Activated CD4-positive, alpha-beta T cell treated with anti-CD3 and anti-CD28 coated beads for 36 hours (primary cell): ENCODE data around the gene VMAC. TPM values are rescaled to one million over a fixed set of nuclear protein-coding genes. Genes with fewer than 3 reads are reported as not detected.

Experiments used
- ATAC-seq: fragments of 200-7000 bp; cut with Tn5 transposase; one replicate; pipeline ENCODE4 v1.10.0; 2021; ENCODE audit warnings: mild to moderate bottlenecking, moderate library complexity
- CTCF ChIA-PET: fragments of 350-600 bp; sonication (Branson Sonifier 250); formaldehyde crosslinking; loops from one replicate; lab custom pipeline; 2021; ENCODE audit warnings: antibody characterized with exemption; lab: Charles Lee
- POLR2A ChIA-PET: fragments of 350-600 bp; sonication (Branson Sonifier 250); formaldehyde crosslinking; loops from one replicate; lab custom pipeline; 2021; ENCODE audit warnings: antibody characterized with exemption, inconsistent platforms; lab: Charles Lee
- DNase-seq: peaks from one replicate; pipeline ENCODE4 v3.0.0-alpha.2; 2020
- H3K27ac Mint-ChIP-seq: one replicate; pipeline ENCODE4 v1.8.0; 2021; ENCODE audit warnings: mixed read lengths
- H3K27me3 Mint-ChIP-seq: one replicate; pipeline ENCODE4 v1.8.0; 2021; ENCODE audit warnings: mixed read lengths
- H3K36me3 Mint-ChIP-seq: one replicate; pipeline ENCODE4 v1.8.0; 2021; ENCODE audit warnings: low read depth, mixed read lengths
- H3K4me1 Mint-ChIP-seq: one replicate; pipeline ENCODE4 v1.8.0; 2021; ENCODE audit warnings: mixed read lengths
- H3K4me3 Mint-ChIP-seq: one replicate; pipeline ENCODE4 v1.8.0; 2021; ENCODE audit warnings: mild to moderate bottlenecking, moderate library complexity, mixed read lengths
- H3K9me3 Mint-ChIP-seq: one replicate; pipeline ENCODE4 v1.8.0; 2021; ENCODE audit warnings: low read depth, mixed read lengths
- intact Hi-C, 2 experiments: fragments of 100-400 bp; cut with DNase I in 1 of 2; cut with micrococcal nuclease in 1 of 2; formaldehyde crosslinking; loops; one replicate each; pipeline versions ENCODE4 v1.14.2 to v1.15.1; 2022 to 2024; cut with DNase I, micrococcal nuclease
- total RNA-seq, 2 experiments: library from RNA; stranded (reverse); gene quantifications; one replicate each; pipeline ENCODE4 v1.2.3, GENCODE V29; 2021

Gene VMAC
- total RNA-seq, 2 experiments from 2014 or later, result 2.3 to 2.8 TPM

DNA sequence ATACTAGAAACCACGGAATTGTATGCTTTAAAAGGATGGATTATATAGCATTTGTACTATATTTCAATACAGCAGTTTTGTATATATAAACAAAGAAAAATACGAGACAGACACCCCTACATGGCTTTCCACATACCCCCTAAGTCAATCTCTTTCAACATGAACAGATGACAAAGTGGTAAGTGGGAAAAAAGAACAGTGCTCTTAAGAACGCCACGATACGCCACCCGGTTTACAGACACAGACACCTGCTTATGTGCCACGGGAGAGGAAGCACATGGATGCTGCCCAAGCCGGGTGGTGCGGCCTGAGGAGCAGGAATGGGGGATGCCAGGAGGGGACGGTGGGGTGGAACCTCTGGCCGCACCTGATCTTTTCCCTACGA is 17.5 kb downstream of the VMAC start:
- DNase-seq (no peak), ATAC-seq (no peak)
- Mint-ChIP-seq H3K27me3 (no peaks in the 10 kb centered on the region), H3K36me3 (peaks cover 37% of the 10 kb centered on the region), H3K4me3 (no peak overlapping the region), H3K4me1 (no peaks in the 10 kb centered on the region), H3K27ac (peak overlapping the region; percentile 17), H3K9me3 (no peaks in the 10 kb centered on the region)
- CTCF ChIA-PET, result no interaction called here
- intact Hi-C loops, result no loop called here
- POLR2A ChIA-PET, result interaction anchor here (0.6 kb wide), 1 partner anchor 18 kb away, joined by 3 read pairs; the partner anchor contains the start of gene VMAC

DNA sequence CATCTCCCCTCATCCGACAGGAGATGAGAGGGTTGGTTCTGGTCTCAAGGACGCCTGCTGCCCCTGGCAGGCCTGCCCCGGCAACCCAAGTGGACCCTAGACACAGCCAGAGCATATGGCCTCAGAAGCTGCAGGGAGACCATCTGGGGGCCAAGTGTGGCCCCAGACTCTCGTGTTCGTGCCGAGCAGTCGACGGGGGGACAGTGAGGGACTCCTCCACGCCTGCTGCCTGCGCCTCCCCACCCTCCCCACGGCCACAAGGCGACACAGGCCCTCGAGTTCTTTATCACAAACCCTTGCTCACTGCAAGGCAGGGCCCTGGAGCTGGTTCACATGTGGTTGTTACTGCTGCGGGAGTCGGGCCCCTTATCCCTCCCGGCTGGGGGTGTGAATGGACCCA is 18.7 kb downstream of the VMAC start:
- DNase-seq (no peak), ATAC-seq (no peak)
- POLR2A ChIA-PET, result no interaction called here
- H3K4me1 Mint-ChIP-seq, result no peaks in the 10 kb centered on the region
- H3K27me3 Mint-ChIP-seq, result no peaks in the 10 kb centered on the region
- H3K36me3 Mint-ChIP-seq, result peaks cover 41% of the 10 kb centered on the region
- no peak overlapping the region for H3K27ac Mint-ChIP-seq
- H3K9me3 Mint-ChIP-seq, result no peaks in the 10 kb centered on the region
- intact Hi-C loops, result no loop called here
- CTCF ChIA-PET, result no interaction called here
- H3K4me3 Mint-ChIP-seq, result no peak overlapping the region

DNA sequence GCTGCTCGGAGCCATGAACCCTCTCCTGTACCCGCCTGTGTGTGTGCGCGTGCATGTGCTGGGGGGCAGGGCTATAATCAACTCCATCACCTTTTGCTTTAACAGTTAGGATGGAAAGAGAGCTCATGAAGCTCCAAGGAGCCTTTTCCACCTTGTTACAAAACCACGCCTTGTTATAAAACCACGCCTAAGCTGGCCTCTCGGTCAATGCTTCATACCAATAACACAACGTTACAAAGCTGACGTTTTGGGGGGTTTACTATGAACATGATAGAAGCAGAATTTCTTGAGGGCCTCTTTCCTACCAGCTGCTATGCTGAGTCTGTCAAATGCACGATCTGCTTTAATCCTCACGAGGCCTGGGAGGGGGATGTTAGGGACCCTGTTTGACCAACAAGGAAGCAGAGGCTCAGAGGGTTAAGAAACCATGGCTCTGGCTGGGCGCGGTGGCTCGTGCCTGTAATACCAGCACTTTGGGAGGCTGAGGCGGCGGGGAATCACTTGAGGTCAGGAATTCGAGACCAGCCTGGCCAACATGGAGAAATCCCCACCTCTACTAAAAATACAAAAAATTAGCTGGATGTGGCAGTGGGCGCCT is 21.3 kb downstream of the VMAC start:
- CTCF ChIA-PET, result no interaction called here
- ATAC-seq, result no peak
- Mint-ChIP-seq H3K4me3 (no peak overlapping the region), H3K36me3 (peaks cover 60% of the 10 kb centered on the region), H3K27ac (no peak overlapping the region), H3K4me1 (no peaks in the 10 kb centered on the region), H3K9me3 (no peaks in the 10 kb centered on the region), H3K27me3 (no peaks in the 10 kb centered on the region)
- POLR2A ChIA-PET, result interaction anchor here (0.6 kb wide), 1 partner anchor 85 kb away, joined by 3 read pairs; no protein-coding TSS in a partner anchor
- intact Hi-C loops, result no loop called here
- no peak for DNase-seq

DNA sequence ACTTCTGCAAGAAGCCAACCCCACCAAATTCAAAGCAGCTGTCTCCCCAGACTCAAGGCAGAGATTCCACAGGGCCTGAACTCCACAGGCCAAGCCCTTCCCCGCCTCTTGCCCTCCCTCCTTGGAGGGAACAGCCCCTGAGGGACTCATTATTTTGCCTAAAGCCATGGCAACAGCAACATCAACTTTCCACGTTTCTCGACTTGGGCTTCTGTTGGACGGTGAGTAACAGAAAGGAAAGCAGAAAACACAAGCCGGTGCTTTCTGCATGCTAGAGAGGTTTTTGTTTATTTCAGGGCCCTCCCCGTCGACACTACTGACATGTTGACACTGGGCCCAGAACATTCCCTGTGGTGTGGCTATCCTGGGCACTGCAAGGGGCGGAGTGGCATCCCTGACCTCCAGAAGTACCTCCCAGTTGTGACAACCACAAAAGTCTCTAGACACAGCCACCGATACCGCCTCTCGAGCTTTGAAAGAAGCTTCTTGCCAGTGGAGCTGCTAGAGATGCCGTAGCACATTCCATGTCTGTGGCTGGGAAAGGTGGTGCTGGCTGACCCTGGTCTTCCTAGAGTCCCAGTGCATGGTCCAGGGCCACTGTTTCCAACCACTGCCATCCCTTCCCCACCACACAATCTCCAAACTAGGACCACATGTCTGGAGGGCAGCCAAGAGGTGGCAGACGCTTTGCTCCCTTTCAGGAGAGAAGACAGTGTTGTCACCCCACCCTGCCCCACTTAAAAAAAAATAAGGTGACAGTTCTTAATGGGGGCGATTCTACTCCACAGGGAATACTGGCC is 22.2 kb downstream of the VMAC start:
- H3K9me3 Mint-ChIP-seq, result no peaks in the 10 kb centered on the region
- H3K27ac Mint-ChIP-seq, result no peak overlapping the region
- POLR2A ChIA-PET, result no interaction called here
- ATAC-seq (no peak), DNase-seq (no peak)
- H3K27me3 Mint-ChIP-seq, result no peaks in the 10 kb centered on the region
- intact Hi-C loops, result no loop called here
- H3K4me1 Mint-ChIP-seq, result no peaks in the 10 kb centered on the region
- CTCF ChIA-PET, result interaction anchor here (0.7 kb wide), 1 partner anchor 237 kb away, joined by 4 read pairs; no protein-coding TSS in a partner anchor
- no peak overlapping the region for H3K4me3 Mint-ChIP-seq
- H3K36me3 Mint-ChIP-seq, result peaks cover 54% of the 10 kb centered on the region

DNA sequence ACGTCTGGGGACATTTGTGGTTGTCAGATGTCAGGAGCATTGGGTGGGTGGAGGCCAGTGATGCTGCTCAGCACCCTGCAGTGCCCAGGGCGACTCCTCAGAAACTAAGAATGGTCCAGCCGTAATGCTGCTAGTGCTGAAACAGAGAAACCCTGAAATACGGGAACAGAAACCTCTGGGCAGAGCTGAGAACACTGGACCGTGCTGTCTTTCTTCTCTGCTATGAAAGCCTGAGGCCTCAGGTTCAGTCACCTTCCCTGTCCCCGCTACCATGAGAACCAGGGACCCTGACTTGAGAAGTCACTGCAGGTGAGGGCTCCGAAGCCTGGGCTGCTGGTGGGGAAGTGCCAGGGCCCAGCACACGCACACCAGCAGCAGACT is 22.8 kb downstream of the VMAC start:
- DNase-seq (no peak), ATAC-seq (no peak)
- H3K9me3 Mint-ChIP-seq, result no peaks in the 10 kb centered on the region
- ChIA-PET CTCF (no interaction called here), POLR2A (no interaction called here)
- H3K4me3 Mint-ChIP-seq, result no peak overlapping the region
- H3K27me3 Mint-ChIP-seq, result no peaks in the 10 kb centered on the region
- H3K27ac Mint-ChIP-seq, result no peak overlapping the region
- intact Hi-C loops, result no loop called here
- H3K36me3 Mint-ChIP-seq, result peaks cover 57% of the 10 kb centered on the region
- H3K4me1 Mint-ChIP-seq, result no peaks in the 10 kb centered on the region

DNA sequence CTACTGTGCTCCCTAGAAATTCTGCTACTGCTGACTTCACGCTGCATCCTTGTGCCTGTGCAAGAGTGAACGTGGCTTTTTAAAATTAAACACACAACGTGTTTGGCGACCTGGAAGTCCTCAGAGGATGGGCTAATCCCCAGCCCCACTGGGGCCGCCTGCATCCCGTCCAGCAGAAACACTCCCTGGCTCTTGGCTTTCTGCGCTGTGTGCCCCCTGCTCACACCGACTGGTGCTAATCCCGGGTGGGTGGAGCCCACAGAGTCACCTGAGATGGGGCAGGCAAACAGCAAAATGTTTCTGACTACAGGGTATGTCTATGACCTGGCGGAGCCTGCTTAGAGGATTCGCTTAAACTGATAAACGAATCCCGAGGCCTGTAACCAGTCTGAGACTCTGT is 24.5 kb downstream of the VMAC start:
- CTCF ChIA-PET, result no interaction called here
- no peak overlapping the region for H3K4me3 Mint-ChIP-seq
- POLR2A ChIA-PET, result no interaction called here
- no peaks in the 10 kb centered on the region for H3K4me1 Mint-ChIP-seq
- no peaks in the 10 kb centered on the region for H3K9me3 Mint-ChIP-seq
- no peak overlapping the region for H3K27ac Mint-ChIP-seq
- H3K27me3 Mint-ChIP-seq, result no peaks in the 10 kb centered on the region
- ATAC-seq, result no peak
- H3K36me3 Mint-ChIP-seq, result peaks cover 53% of the 10 kb centered on the region
- intact Hi-C loops, result no loop called here
- no peak for DNase-seq

DNA sequence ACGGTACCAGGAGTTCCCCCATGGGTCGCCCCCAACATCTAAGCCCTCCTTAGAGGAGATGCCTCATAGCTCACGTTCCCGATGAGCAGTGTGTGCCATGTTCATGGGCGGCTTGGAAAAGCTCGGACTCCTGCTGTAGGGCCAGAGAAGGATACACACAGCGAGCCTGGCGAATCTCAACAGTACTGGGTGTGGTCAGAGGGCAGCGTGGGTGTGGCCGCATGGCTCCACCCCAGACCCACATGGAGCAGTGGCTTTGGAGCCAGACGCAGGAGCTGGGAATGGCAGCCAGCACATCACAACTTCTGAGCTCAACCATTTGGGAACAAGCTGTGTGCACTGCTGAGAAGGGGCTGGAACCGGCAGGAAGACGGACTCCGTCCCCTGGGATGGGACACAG is 25.0 kb downstream of the VMAC start:
- no peak overlapping the region for H3K27ac Mint-ChIP-seq

DNA sequence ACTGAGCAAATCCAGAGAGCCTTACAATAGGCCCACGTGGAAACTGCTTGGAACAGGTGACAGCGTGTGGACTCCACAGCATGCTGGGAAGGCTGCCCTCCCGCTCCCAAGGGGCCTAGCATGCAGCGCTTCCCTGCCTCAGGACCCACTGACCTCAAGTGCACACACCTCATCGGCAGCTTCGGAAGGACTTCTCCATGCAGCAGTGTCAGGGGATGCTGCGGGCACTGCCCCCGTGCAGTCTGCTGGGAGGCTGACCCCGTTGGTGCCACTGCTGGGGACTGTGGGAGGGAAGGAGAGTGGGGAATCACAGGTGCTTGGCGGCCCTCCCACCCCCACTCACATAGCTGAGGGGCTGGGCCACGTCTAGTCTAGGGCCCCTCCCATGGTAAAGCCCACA is 26.6 kb downstream of the VMAC start:
- no peaks in the 10 kb centered on the region for H3K27me3 Mint-ChIP-seq
- no peak overlapping the region for H3K27ac Mint-ChIP-seq
- DNase-seq, result no peak
- H3K4me1 Mint-ChIP-seq, result no peaks in the 10 kb centered on the region
- no peak for ATAC-seq
- POLR2A ChIA-PET, result no interaction called here
- CTCF ChIA-PET, result no interaction called here
- peaks cover 43% of the 10 kb centered on the region for H3K36me3 Mint-ChIP-seq
- no peaks in the 10 kb centered on the region for H3K9me3 Mint-ChIP-seq
- intact Hi-C loops, result no loop called here
- no peak overlapping the region for H3K4me3 Mint-ChIP-seq

More for the DNA sequence above, 25.0 kb downstream of the VMAC start:
- no peak for DNase-seq
- Mint-ChIP-seq H3K9me3 (no peaks in the 10 kb centered on the region), H3K27me3 (no peaks in the 10 kb centered on the region), H3K36me3 (peaks cover 52% of the 10 kb centered on the region), H3K4me1 (no peaks in the 10 kb centered on the region), H3K4me3 (no peak overlapping the region)
- no peak for ATAC-seq
- POLR2A ChIA-PET, result no interaction called here
- CTCF ChIA-PET, result interaction anchor here (0.8 kb wide), 1 partner anchor 119 kb away, joined by 4 read pairs; no protein-coding TSS in a partner anchor
- intact Hi-C loops, result no loop called here

DNA sequence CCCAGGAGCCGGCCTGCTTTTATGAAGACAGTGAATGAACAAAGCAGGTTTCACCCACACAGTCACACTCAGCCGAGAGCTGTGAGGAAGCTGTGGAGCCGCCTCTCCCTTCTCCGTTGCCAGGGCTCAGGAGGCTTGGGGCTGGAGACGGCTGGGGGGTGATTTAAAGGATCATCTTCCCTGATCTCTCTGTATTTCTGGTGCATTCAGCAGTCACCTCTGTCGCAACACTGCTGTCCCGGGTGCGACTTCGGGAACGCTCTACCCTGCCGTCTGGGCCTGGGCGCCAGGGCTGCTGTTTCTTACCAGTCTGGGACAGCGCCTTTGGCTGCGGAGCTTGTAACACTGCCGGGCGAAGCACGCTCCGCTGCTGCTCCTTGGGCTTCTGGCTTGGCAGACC is 27.5 kb downstream of the VMAC start:
- ChIA-PET CTCF (no interaction called here), POLR2A (no interaction called here)
- no peak overlapping the region for H3K27ac Mint-ChIP-seq
- intact Hi-C loops, result no loop called here
- H3K4me1 Mint-ChIP-seq, result no peaks in the 10 kb centered on the region
- H3K27me3 Mint-ChIP-seq, result no peaks in the 10 kb centered on the region
- DNase-seq (no peak), ATAC-seq (no peak)
- no peak overlapping the region for H3K4me3 Mint-ChIP-seq
- peaks cover 43% of the 10 kb centered on the region for H3K36me3 Mint-ChIP-seq
- H3K9me3 Mint-ChIP-seq, result no peaks in the 10 kb centered on the region

DNA sequence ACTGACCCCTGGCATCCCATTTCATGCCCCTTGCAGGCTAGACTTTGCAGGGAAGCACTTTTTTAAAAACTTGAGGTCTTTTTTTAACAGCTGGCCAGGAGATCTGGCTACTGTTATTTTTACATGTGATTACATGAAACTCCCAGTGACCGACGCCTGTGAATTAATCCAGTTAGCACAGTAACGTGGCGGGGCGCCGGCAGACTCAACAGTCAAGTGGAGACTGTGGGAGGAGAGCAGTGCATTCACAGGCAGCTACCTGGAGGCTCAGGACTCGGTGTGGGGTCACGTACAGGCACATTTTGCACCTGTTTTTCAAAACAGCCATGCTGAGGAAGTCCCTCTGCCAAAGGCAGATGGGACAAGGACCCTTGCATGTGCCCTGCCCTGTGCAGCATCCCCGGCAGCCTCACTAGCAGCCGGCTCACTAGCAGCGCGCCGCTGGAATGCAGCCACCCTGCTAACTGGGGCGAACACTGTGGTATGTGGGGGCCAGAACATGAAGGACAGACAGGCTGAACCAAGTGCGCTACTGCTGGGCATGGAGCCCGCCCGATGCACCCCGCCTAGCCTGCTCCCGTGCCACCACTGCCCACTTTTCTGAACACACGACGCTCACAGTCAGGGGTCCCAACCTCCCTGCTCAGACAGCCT is 28.1 kb downstream of the VMAC start:
- ChIA-PET POLR2A (no interaction called here), CTCF (no interaction called here)
- H3K36me3 Mint-ChIP-seq, result peaks cover 43% of the 10 kb centered on the region

DNA sequence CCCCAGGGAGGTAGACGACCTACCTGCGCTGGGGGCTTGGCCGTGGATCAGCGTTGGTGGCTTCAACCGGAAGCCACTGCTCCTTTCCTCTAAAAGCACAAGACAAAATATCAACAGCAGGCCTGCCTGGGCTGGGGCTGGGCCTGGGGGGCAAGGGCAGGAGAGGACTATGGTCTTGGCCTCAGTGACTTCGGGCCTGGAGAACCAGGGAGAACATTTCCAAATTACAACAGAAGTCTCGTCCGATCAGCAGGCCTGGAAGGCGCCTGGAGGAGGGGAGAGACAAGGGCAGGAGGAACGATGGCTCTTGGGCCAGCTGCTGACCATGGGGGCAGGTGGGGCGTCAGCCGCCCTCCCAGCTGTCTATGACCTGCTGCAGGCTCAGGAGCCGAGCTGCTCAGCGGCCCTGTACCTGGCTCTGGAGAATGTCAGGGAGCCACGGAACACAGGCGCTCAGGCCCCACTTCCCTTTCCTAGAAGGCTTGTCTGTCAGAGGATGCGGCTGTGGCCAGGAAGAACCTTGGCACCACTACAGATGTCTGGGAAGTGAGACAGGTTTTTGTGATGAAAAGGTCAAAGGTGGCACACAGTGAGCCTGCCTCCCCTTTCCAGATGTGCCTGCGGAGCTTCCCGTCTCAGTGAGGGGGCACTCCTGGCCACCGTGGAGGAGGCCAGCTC is 28.9 kb downstream of the VMAC start:
- DNase-seq (no peak), ATAC-seq (no peak)
- H3K9me3 Mint-ChIP-seq, result no peaks in the 10 kb centered on the region
- intact Hi-C loops, result no loop called here
- H3K4me3 Mint-ChIP-seq, result no peak overlapping the region
- no peaks in the 10 kb centered on the region for H3K4me1 Mint-ChIP-seq
- ChIA-PET CTCF (interaction anchor here (1.4 kb wide), 1 partner anchor 34 kb away, joined by 8 read pairs; no protein-coding TSS in a partner anchor), POLR2A (no interaction called here)
- no peak overlapping the region for H3K27ac Mint-ChIP-seq
- peaks cover 39% of the 10 kb centered on the region for H3K36me3 Mint-ChIP-seq
- no peaks in the 10 kb centered on the region for H3K27me3 Mint-ChIP-seq

More for the DNA sequence above, 28.1 kb downstream of the VMAC start:
- Mint-ChIP-seq H3K9me3 (no peaks in the 10 kb centered on the region), H3K4me1 (no peaks in the 10 kb centered on the region), H3K27ac (no peak overlapping the region), H3K27me3 (no peaks in the 10 kb centered on the region), H3K4me3 (no peak overlapping the region)
- DNase-seq, result no peak
- intact Hi-C loops, result no loop called here
- ATAC-seq, result no peak
